Measurements from ENCODE around the gene CNIH1. TPM values are rescaled to one million over a fixed set of nuclear protein-coding genes. Genes with fewer than 3 reads are reported as not detected.

The CNIH1 gene
- total and polyA plus RNA-seq, 2 of the 13 experiments (the other 11 are each of a cell fraction or from before 2014, with no cell fraction given), result 166 to 421 TPM

DNA sequence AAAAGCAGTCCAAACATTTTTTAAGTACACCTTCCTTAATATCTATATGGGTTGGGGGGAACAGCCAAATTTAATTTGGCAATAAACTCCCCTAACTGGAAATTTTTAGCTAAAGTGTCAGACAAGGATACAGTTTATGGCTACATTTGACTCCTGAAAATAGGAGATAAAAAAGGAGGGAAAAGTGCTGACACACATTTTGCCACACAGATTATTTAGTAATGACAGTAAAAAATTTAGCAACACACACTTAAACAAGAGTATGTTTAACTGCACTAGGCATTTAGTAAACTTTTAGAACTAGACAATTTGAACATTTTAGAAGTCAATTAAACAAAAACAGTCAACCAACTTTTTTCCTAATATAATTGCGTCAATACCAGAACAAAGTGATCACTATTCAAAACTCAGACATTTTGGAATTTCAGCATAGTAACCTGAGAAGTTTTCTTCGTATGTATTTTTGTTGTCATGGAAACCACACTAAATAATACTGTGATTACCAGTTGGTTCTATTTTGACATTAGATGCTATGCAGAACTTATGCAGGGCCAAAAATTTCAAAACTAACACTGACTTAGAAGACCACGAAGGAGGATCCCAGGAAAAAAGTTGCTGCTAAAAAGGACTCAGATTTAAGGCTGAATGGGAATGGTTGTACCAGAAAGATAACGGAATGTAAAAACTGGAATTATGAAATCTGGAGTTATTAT is 34.2 kb upstream of the CNIH1 start:
- DNase-seq (ENCODE audit: low spot score) (no peak), FAIRE-seq (peak; percentile 51), ATAC-seq (no peak)
- H3K36me3 ChIP-seq (replicated peaks in 1 of 2; ENCODE audit: control insufficient read depth in 1 of 2, insufficient read depth in 2 of 2, low read length in 2 of 2), result peaks cover 3 to 24% of the 10 kb centered on the region in 2 experiments; a peak in 4 of 5 replicates
- no peak overlapping the region for H3K9ac ChIP-seq (ENCODE audit: insufficient read depth, low read depth, low read length)
- H3K4me3 ChIP-seq (replicated peaks in 1 of 3; ENCODE audit: insufficient read depth in 1 of 3, low read depth in 2 of 3, low read length in 3 of 3), result no peak overlapping the region
- no peak overlapping the region for H2AFZ ChIP-seq (ENCODE audit: low read length)
- POLR2A ChIA-PET, result no interaction called here
- intact Hi-C loops (cut with micrococcal nuclease; ENCODE audit: unreplicated experiment) (no loop called here), in situ Hi-C loops (cut with HindIII; ENCODE audit: extremely low pct_ligation_motif_present, low pct_unique_long_range_greater_than_20kb) (no loop called here)
- TF ChIP-seq MAFK (conservative IDR thresholded peaks at IDR 0.05 in 1 of 2, IDR thresholded peaks at IDR 0.05 in 1 of 2; ENCODE audit: low read length in 2 of 2) (peak in 1 of 2 experiments; percentile 52; a peak in 2 of 4 replicates), NBN (conservative IDR thresholded peaks at IDR 0.05) (no peak), RFX1 (IDR thresholded peaks at IDR 0.05) (peak; percentile 34; the same call in 1 of the 2 replicates), ZNF614 (CRISPR knock-in tag; IDR thresholded peaks at IDR 0.05; ENCODE audit: borderline replicate concordance) (no peak), MAFF (IDR thresholded peaks at IDR 0.05; ENCODE audit: low read depth, low read length) (peak; percentile 44; the same call in 1 of the 2 replicates), ZSCAN12 (CRISPR knock-in tag; IDR thresholded peaks at IDR 0.05) (no peak), FLYWCH1 (CRISPR knock-in tag; IDR thresholded peaks at IDR 0.05) (no peak)
- TF ChIP-seq, protein P1, sequence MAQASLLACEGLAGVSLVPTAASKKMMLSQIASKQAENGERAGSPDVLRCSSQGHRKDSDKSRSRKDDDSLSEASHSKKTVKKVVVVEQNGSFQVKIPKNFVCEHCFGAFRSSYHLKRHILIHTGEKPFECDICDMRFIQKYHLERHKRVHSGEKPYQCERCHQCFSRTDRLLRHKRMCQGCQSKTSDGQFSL (CRISPR knock-in tag; IDR thresholded peaks at IDR 0.05), result no peak
- TF ChIP-seq, protein P2, sequence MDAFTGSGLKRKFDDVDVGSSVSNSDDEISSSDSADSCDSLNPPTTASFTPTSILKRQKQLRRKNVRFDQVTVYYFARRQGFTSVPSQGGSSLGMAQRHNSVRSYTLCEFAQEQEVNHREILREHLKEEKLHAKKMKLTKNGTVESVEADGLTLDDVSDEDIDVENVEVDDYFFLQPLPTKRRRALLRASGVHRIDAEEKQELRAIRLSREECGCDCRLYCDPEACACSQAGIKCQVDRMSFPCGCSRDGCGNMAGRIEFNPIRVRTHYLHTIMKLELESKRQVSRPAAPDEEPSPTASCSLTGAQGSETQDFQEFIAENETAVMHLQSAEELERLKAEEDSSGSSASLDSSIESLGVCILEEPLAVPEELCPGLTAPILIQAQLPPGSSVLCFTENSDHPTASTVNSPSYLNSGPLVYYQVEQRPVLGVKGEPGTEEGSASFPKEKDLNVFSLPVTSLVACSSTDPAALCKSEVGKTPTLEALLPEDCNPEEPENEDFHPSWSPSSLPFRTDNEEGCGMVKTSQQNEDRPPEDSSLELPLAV (CRISPR knock-in tag; conservative IDR thresholded peaks at IDR 0.05; ENCODE audit: low read depth), result no peak
- TF ChIP-seq, protein P3, sequence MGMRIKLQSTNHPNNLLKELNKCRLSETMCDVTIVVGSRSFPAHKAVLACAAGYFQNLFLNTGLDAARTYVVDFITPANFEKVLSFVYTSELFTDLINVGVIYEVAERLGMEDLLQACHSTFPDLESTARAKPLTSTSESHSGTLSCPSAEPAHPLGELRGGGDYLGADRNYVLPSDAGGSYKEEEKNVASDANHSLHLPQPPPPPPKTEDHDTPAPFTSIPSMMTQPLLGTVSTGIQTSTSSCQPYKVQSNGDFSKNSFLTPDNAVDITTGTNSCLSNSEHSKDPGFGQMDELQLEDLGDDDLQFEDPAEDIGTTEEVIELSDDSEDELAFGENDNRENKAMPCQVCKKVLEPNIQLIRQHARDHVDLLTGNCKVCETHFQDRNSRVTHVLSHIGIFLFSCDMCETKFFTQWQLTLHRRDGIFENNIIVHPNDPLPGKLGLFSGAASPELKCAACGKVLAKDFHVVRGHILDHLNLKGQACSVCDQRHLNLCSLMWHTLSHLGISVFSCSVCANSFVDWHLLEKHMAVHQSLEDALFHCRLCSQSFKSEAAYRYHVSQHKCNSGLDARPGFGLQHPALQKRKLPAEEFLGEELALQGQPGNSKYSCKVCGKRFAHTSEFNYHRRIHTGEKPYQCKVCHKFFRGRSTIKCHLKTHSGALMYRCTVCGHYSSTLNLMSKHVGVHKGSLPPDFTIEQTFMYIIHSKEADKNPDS (CRISPR knock-in tag; IDR thresholded peaks at IDR 0.05), result no peak
- TF ChIP-seq, protein P4, sequence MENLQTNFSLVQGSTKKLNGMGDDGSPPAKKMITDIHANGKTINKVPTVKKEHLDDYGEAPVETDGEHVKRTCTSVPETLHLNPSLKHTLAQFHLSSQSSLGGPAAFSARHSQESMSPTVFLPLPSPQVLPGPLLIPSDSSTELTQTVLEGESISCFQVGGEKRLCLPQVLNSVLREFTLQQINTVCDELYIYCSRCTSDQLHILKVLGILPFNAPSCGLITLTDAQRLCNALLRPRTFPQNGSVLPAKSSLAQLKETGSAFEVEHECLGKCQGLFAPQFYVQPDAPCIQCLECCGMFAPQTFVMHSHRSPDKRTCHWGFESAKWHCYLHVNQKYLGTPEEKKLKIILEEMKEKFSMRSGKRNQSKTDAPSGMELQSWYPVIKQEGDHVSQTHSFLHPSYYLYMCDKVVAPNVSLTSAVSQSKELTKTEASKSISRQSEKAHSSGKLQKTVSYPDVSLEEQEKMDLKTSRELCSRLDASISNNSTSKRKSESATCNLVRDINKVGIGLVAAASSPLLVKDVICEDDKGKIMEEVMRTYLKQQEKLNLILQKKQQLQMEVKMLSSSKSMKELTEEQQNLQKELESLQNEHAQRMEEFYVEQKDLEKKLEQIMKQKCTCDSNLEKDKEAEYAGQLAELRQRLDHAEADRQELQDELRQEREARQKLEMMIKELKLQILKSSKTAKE (CRISPR knock-in tag; IDR thresholded peaks at IDR 0.05; ENCODE audit: borderline replicate concordance), result no peak
- H3K9me3 ChIP-seq (ENCODE audit: low read length), result no peaks in the 10 kb centered on the region
- WGBS (ENCODE audit: low lambda C conversion rate), result 96% methylated on average over 4 of the region's 4 CpGs
- no peaks in the 10 kb centered on the region for H3K27me3 ChIP-seq (ENCODE audit: control insufficient read depth in 1 of 2, insufficient read depth in 2 of 2, low read length in 2 of 2)
- no peaks in the 10 kb centered on the region for H3K79me2 ChIP-seq (ENCODE audit: insufficient read depth, low read length)
- CTCF ChIA-PET (ENCODE audit: low intra/inter-chr PET ratio, low total read pairs), result no interaction called here
- H4K20me1 ChIP-seq (ENCODE audit: insufficient read depth, low read length), result no peaks in the 10 kb centered on the region
- 0 out of 2 replicates have a peak, but pooled peaks cover 14% of the 10 kb centered on the region for H3K4me1 ChIP-seq (ENCODE audit: insufficient read depth, low read length)
- no peak overlapping the region for H3K27ac ChIP-seq (ENCODE audit: extremely low read length, insufficient read depth, low read length)
- no TSS peak for BruUV-seq (replicated peaks)
- no peak overlapping the region for H3K4me2 ChIP-seq (ENCODE audit: low read depth, low read length)

Data from HepG2 (cell line).